HepG2 (cell line): ENCODE data around the gene EML2. TPM values are rescaled to one million over a fixed set of nuclear protein-coding genes. Genes with fewer than 3 reads are reported as not detected.

Experiments used
- ATAC-seq: fragments of 200-7000 bp; cut with Tn5 transposase; 3 replicates; pipeline ENCODE4 v1.9.1; 2020; ENCODE audit warnings: mild to moderate bottlenecking, moderate library complexity
- BruUV-seq: library from RNA; stranded (reverse); fragments of 400-500 nt; replicated peaks from 2 replicates; lab custom pipeline; 2021; lab: Mats Ljungman, UMichigan
- CTCF ChIA-PET: fragments of 300-600 bp; formaldehyde crosslinking; extraction: SDS; loops from one replicate; lab custom pipeline; 2021; ENCODE audit warnings: low total read pairs, inconsistent platforms, low intra/inter-chr PET ratio; lab: Yijun Ruan, JAX
- POLR2A ChIA-PET: fragments of 350-600 bp; sonication (Branson Sonifier 250); formaldehyde crosslinking; loops from one replicate; lab custom pipeline; 2020; ENCODE audit warnings: antibody characterized with exemption, inconsistent platforms; lab: Yijun Ruan, JAX
- DNase-seq: peaks from one replicate; pipeline ENCODE4 v3.0.0-alpha.2; 2015; ENCODE audit warnings: low spot score
- FAIRE-seq: peaks from 3 replicates; lab custom pipeline; 2011; peaks lifted over from hg19 to GRCh38; lab: Jason Lieb, UNC
- H2AFZ ChIP-seq: one replicate; pipeline ENCODE4 v1.6.1; 2011; ENCODE audit warnings: low read length, inconsistent platforms
- H3K27ac ChIP-seq: fragments of 300-600 bp; 3 replicates; pipeline ENCODE4 v1.8.0; 2011; ENCODE audit warnings: mixed run types, mild to moderate bottlenecking, mixed read lengths, low read length, inconsistent platforms; ENCODE audit not compliant: insufficient read depth; ENCODE audit errors: extremely low read length
- H3K27me3 ChIP-seq, 2 experiments: fragments of 200-600 bp in 1 of 2; 2 replicates in 1 of 2; 3 replicates in 1 of 2; pipeline versions ENCODE4 v1.6.0 to v1.8.0; 2011; ENCODE audit warnings: low read length in 2 of 2, mild to moderate bottlenecking in 2 of 2, moderate library complexity in 2 of 2, inconsistent platforms in 1 of 2; ENCODE audit not compliant: insufficient read depth in 2 of 2, control insufficient read depth in 1 of 2
- H3K36me3 ChIP-seq, 2 experiments: fragments of 200-600 bp in 1 of 2; replicated peaks in 1 of 2; 2 replicates in 1 of 2; 3 replicates in 1 of 2; pipeline versions ENCODE4 v1.5.1 to v1.8.0; 2011; ENCODE audit warnings: low read length in 2 of 2, inconsistent platforms in 1 of 2; ENCODE audit not compliant: insufficient read depth in 2 of 2, control insufficient read depth in 1 of 2
- H3K4me1 ChIP-seq: 2 replicates; pipeline ENCODE4 v1.5.1; 2012; ENCODE audit warnings: low read length, inconsistent platforms; ENCODE audit not compliant: insufficient read depth
- H3K4me2 ChIP-seq: 2 replicates; pipeline ENCODE4 v1.6.0; 2011; ENCODE audit warnings: low read depth, low read length, inconsistent platforms
- H3K4me3 ChIP-seq, 3 experiments: fragments of 200-600 bp in 1 of 3; sonication (generic), shearing (Covaris generic) in 1 of 3; replicated peaks in 1 of 3; 2 replicates each; pipeline ENCODE4 v1.5.1; 2011 to 2016; ENCODE audit warnings: low read length in 3 of 3, inconsistent platforms in 2 of 3, low read depth in 2 of 3, mild to moderate bottlenecking in 2 of 3, control low read depth in 1 of 3, mixed read lengths in 1 of 3; ENCODE audit not compliant: insufficient read depth in 1 of 3
- H3K79me2 ChIP-seq: one replicate; pipeline ENCODE4 v1.6.1; 2011; ENCODE audit warnings: low read length, inconsistent platforms; ENCODE audit not compliant: insufficient read depth
- H3K9ac ChIP-seq: 2 replicates; pipeline ENCODE4 v1.6.0; 2011; ENCODE audit warnings: mild to moderate bottlenecking, low read depth, low read length, inconsistent platforms; ENCODE audit not compliant: insufficient read depth
- H3K9me3 ChIP-seq: 2 replicates; pipeline ENCODE4 v1.5.1; 2012; ENCODE audit warnings: mild to moderate bottlenecking, low read length
- H4K20me1 ChIP-seq: 2 replicates; pipeline ENCODE4 v1.6.0; 2011; ENCODE audit warnings: inconsistent platforms, mild to moderate bottlenecking, low read length, moderate library complexity; ENCODE audit not compliant: insufficient read depth
- ZNF629 ChIP-seq: sonication (generic); formaldehyde crosslinking; conservative IDR thresholded peaks from 2 replicates; pipeline ENCODE4 v1.5.0; 2020; ENCODE audit warnings: missing genetic modification reagents
- ZNF674 ChIP-seq: sonication (generic); formaldehyde crosslinking; IDR thresholded peaks from 2 replicates; pipeline ENCODE4 v1.5.0; 2020; ENCODE audit warnings: low read depth, mild to moderate bottlenecking, missing genetic modification reagents
- ZNF781 ChIP-seq: sonication (generic); formaldehyde crosslinking; IDR thresholded peaks from 2 replicates; pipeline ENCODE4 v1.5.1; 2020; ENCODE audit warnings: borderline replicate concordance, mild to moderate bottlenecking, missing genetic modification reagents; ENCODE audit errors: not compliant biosample characterization
- WGBS: methylation state at CpG from one replicate; pipeline ENCODE4 v1.1.6; 2017; ENCODE audit warnings: low lambda C conversion rate; 5-methylcytosine and 5-hydroxymethylcytosine counted together
- in situ Hi-C: cut with HindIII; loops from 2 replicates; pipeline ENCODE4 v1.10.0; 2017; ENCODE audit warnings: low pct_unique_long_range_greater_than_20kb; ENCODE audit not compliant: extremely low pct_ligation_motif_present
- intact Hi-C: fragments of 100-400 bp; cut with micrococcal nuclease; formaldehyde crosslinking; loops from one replicate; pipeline ENCODE4 v1.10.0; 2022; ENCODE audit not compliant: unreplicated experiment
- polyA plus RNA-seq, 8 experiments: library from polyadenylated mRNA; depleted of rRNA in 3 of 8; stranded (reverse) in 7 of 8; unstranded in 1 of 8; fragments of >200 nt; fragmentation: Illumina TruSeq in 4 of 8; extraction: Trizol in 4 of 8; gene quantifications; 2 replicates each; pipeline versions ENCODE4 v1.2.1 to v1.2.3, GENCODE V29; 2011 to 2016; ENCODE audit warnings: low read depth in 4 of 8, missing spikeins in 1 of 8, mixed read lengths in 1 of 8; ENCODE audit not compliant: insufficient read depth in 1 of 8
- total RNA-seq, 5 experiments: library from RNA; depleted of rRNA; stranded (reverse); fragments of >200 nt; fragmentation: Illumina TruSeq; extraction: Trizol; gene quantifications; 2 replicates each; pipeline ENCODE4 v1.2.3, GENCODE V29; 2016; ENCODE audit warnings: low read depth in 1 of 5
- TF ChIP-seq, protein P1 (sequence below): sonication (generic); formaldehyde crosslinking; IDR thresholded peaks from 2 replicates; pipeline ENCODE4 v1.9.0; 2021; ENCODE audit warnings: missing genetic modification reagents, borderline replicate concordance

The EML2 gene
- total and polyA plus RNA-seq, 2 of the 13 experiments (the other 11 are each of a cell fraction or from before 2014, with no cell fraction given) = 7.3 to 12.9 TPM

DNA sequence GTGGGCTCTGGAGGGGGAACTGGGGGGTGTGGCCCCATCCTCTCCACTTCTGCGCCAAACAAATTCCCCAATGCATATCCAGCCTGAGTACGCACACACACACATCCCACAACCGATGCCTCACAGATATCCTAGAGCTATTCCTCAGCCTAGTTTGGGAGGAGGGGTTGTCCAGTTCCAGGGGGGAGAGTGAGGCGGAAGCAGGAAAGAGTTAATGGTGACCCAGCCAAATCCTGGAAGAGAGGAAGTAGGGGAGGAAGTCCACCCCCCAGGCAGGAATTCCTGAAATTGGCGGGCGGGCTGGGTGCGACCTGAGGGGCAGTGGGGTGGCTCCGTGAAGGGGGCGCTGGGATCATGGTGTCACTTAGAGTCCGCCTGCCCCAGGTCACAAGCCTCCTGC lies 38.1 kb downstream of the EML2 start:
- H3K4me2 ChIP-seq = no peak overlapping the region
- CTCF ChIA-PET = no interaction called here
- no peak for TF ChIP-seq ZNF674 (CRISPR knock-in tag)
- TF ChIP-seq, protein P1, sequence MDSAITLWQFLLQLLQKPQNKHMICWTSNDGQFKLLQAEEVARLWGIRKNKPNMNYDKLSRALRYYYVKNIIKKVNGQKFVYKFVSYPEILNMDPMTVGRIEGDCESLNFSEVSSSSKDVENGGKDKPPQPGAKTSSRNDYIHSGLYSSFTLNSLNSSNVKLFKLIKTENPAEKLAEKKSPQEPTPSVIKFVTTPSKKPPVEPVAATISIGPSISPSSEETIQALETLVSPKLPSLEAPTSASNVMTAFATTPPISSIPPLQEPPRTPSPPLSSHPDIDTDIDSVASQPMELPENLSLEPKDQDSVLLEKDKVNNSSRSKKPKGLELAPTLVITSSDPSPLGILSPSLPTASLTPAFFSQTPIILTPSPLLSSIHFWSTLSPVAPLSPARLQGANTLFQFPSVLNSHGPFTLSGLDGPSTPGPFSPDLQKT (CRISPR knock-in tag) = no peak
- FAIRE-seq (no peak), DNase-seq (no peak), ATAC-seq (no peak)
- H3K4me3 ChIP-seq = no peak overlapping the region
- H3K79me2 ChIP-seq = no peaks in the 10 kb centered on the region
- intact Hi-C loops = no loop called here
- H3K27me3 ChIP-seq = peaks cover 7 to 59% of the 10 kb centered on the region in 2 experiments
- no peaks in the 10 kb centered on the region for H3K36me3 ChIP-seq
- H3K9me3 ChIP-seq = no peaks in the 10 kb centered on the region
- in situ Hi-C loops = no loop called here
- 28% methylated on average over 10 of the region's 10 CpGs for WGBS
- no TSS peak for BruUV-seq
- H3K4me1 ChIP-seq = no peaks in the 10 kb centered on the region
- no peaks in the 10 kb centered on the region for H4K20me1 ChIP-seq
- POLR2A ChIA-PET = interaction anchor here (0.7 to 1.5 kb wide), 2 partner anchors 10 to 39 kb away, joined by 3 to 5 read pairs; no protein-coding TSS in a partner anchor
- H3K9ac ChIP-seq = no peak overlapping the region
- no peak overlapping the region for H3K27ac ChIP-seq
- H2AFZ ChIP-seq = no peak overlapping the region

DNA sequence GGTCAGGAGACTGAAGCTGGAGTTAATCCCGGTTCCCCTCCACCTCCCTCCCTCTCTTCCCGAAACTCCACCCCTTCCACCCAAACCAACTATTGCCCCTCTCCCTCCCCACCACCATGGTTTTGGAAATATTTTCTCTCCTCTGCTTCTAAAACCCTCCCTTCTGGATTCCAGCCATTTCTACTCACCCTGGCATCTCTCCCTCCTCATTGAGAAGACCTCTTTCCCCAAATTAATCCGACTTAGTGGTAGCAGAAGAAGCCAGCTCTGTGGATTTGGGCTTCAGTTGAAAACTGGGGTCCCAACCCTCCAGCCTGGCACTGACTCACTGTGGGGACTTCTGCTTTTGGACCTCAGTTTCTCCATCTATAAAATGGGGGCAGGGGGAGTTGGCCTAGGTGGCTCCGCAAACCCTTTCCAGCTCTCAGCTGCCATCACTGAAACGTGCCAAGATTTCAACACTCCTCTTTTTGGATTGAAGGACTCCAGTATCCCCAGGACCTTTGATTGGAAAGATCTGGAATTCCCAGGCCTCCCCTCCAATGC lies 38.8 kb downstream of the EML2 start:
- no peak overlapping the region for H3K27ac ChIP-seq
- FAIRE-seq (no peak), DNase-seq (no peak), ATAC-seq (no peak)
- no TSS peak for BruUV-seq
- TF ChIP-seq ZNF781 = no peak
- peak; percentile 43; the same call in 1 of the 2 replicates for TF ChIP-seq ZNF629
- no peaks in the 10 kb centered on the region for H4K20me1 ChIP-seq
- no peaks in the 10 kb centered on the region for H3K4me1 ChIP-seq
- no peak overlapping the region for H2AFZ ChIP-seq
- no peak overlapping the region for H3K4me2 ChIP-seq
- in situ Hi-C loops = no loop called here
- no peak overlapping the region for H3K9ac ChIP-seq
- H3K9me3 ChIP-seq = no peaks in the 10 kb centered on the region
- no peak overlapping the region for H3K4me3 ChIP-seq
- no peaks in the 10 kb centered on the region for H3K36me3 ChIP-seq
- ChIA-PET POLR2A (interaction anchor here (0.7 to 1.5 kb wide), 2 partner anchors 9 to 39 kb away, joined by 3 to 5 read pairs; no protein-coding TSS in a partner anchor), CTCF (no interaction called here)
- intact Hi-C loops = no loop called here
- peaks cover 7 to 61% of the 10 kb centered on the region in 2 experiments for H3K27me3 ChIP-seq
- WGBS = 26% methylated on average over 5 of the region's 5 CpGs
- H3K79me2 ChIP-seq = no peaks in the 10 kb centered on the region
